SK-N-MC (cell line): ENCODE results near the gene LTC4S.

Source experiments
- EZH2 ChIP-seq: fragments of 200-600 bp; sonication (generic); IDR thresholded peaks from one replicate; pipeline ENCODE4 v1.6.1; 2017; ENCODE audit warnings: antibody characterized with exemption
- FOXP2 ChIP-seq: optimal IDR thresholded peaks from 2 replicates; pipeline ENCODE3; 2011; ENCODE audit warnings: mild to moderate bottlenecking, moderate library complexity; ENCODE audit not compliant: insufficient read depth; ENCODE audit errors: extremely low read length, control extremely low read depth

DNA sequence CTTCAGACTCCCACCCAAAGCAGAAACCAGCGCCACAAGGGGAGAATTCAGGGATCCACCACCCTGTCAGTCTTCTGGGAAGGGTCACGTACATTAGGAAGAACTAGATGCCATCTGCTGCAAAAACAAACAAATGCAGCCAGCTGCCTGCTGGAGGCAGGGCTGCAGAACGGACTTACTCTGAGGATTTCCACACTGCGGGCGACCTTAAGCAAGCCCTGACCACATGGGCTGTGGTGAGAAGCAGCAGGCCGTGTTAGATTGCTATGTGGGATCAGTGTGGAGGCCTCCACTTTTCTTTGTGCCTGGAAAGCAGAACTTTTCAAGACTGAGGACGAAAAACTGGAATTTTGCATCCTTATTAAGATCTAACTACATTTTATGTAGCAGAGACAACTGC, 13.4 kb upstream of the LTC4S start:
- TF ChIP-seq FOXP2 (no peak), EZH2 (no peak)
